Parathyroid adenoma (tissue), 2 donors: Measurements from ENCODE around the gene LY6G6C.
A peak's percentile ranks its signal among the peaks of the same experiment; 100 is the strongest.

Experiments used
- H2AFZ ChIP-seq: fragments of 300-600 bp; sonication (generic); one replicate; pipeline ENCODE4 v1.7.0; 2017; ENCODE audit warnings: antibody characterized with exemption, mild to moderate bottlenecking
- H3K27ac ChIP-seq: fragments of 300-600 bp; sonication (generic); one replicate; pipeline ENCODE4 v1.7.0; 2017
- H3K27me3 ChIP-seq: fragments of 300-600 bp; sonication (generic); one replicate; pipeline ENCODE4 v1.7.0; 2017; ENCODE audit warnings: low read length; ENCODE audit not compliant: control insufficient read depth, insufficient read depth
- H3K36me3 ChIP-seq: fragments of 300-600 bp; sonication (generic); one replicate; pipeline ENCODE4 v1.7.0; 2017; ENCODE audit warnings: low read length; ENCODE audit not compliant: control insufficient read depth, insufficient read depth
- H3K4me1 ChIP-seq: fragments of 300-600 bp; sonication (generic); one replicate; pipeline ENCODE4 v1.7.0; 2017; ENCODE audit warnings: control low read depth
- H3K4me2 ChIP-seq: fragments of 300-600 bp; sonication (generic); one replicate; pipeline ENCODE4 v1.7.0; 2017; ENCODE audit warnings: low read length
- H3K4me3 ChIP-seq: fragments of 300-600 bp; sonication (generic); one replicate; pipeline ENCODE4 v1.7.0; 2017; ENCODE audit warnings: low read depth, low read length
- H3K79me2 ChIP-seq: fragments of 300-600 bp; sonication (generic); one replicate; pipeline ENCODE4 v1.7.0; 2017; ENCODE audit warnings: control low read depth
- H3K9ac ChIP-seq: fragments of 300-600 bp; sonication (generic); one replicate; pipeline ENCODE4 v1.7.0; 2017; ENCODE audit warnings: mild to moderate bottlenecking
- H3K9me3 ChIP-seq: fragments of 300-600 bp; sonication (generic); one replicate; pipeline ENCODE4 v1.7.0; 2017; ENCODE audit warnings: low read length; ENCODE audit not compliant: control insufficient read depth
- CTCF ChIP-seq: fragments of 300-600 bp; sonication (generic); IDR thresholded peaks from one replicate; pipeline ENCODE4 v1.7.0; 2017; ENCODE audit warnings: antibody characterized with exemption, mild to moderate bottlenecking
- donor health status: primary hyperparathyroidism.

The LY6G6C gene

GRCh38 chr6:31687860-31688693 lies 33.5 kb downstream of the LY6G6C start:
- no peak for TF ChIP-seq CTCF
- Histone ChIP-seq H2AFZ (no peak overlapping the region), H3K4me2 (no peak overlapping the region), H3K4me1 (no peaks in the 10 kb centered on the region), H3K4me3 (no peak overlapping the region), H3K9ac (no peak overlapping the region), H3K9me3 (no peaks in the 10 kb centered on the region), H3K27me3 (no peaks in the 10 kb centered on the region), H3K79me2 (no peaks in the 10 kb centered on the region), H3K27ac (no peak overlapping the region), H3K36me3 (no peaks in the 10 kb centered on the region)

- Histone ChIP-seq H3K9ac (no peak overlapping the region), H2AFZ (no peak overlapping the region), H3K4me2 (no peak overlapping the region), H3K79me2 (no peaks in the 10 kb centered on the region), H3K4me3 (no peak overlapping the region), H3K9me3 (no peaks in the 10 kb centered on the region), H3K36me3 (no peaks in the 10 kb centered on the region), H3K4me1 (no peaks in the 10 kb centered on the region), H3K27ac (no peak overlapping the region), H3K27me3 (no peaks in the 10 kb centered on the region)
- TF ChIP-seq CTCF, result no peak
These were observed 34.2 kb downstream of the LY6G6C start for GRCh38 chr6:31687321-31687720.

- Histone ChIP-seq H3K27me3 (no peaks in the 10 kb centered on the region), H3K4me1 (no peaks in the 10 kb centered on the region), H2AFZ (no peak overlapping the region), H3K36me3 (no peaks in the 10 kb centered on the region), H3K9ac (no peak overlapping the region), H3K4me2 (no peak overlapping the region), H3K9me3 (no peaks in the 10 kb centered on the region), H3K27ac (no peak overlapping the region), H3K79me2 (no peaks in the 10 kb centered on the region), H3K4me3 (no peak overlapping the region)
- TF ChIP-seq CTCF, result no peak
These were observed 35.1 kb downstream of the LY6G6C start for GRCh38 chr6:31686483-31686882.

GRCh38 chr6:31683591-31683990 lies 38.0 kb downstream of the LY6G6C start:
- H3K4me3 ChIP-seq, result peak overlapping the region; percentile 60
- H3K36me3 ChIP-seq, result no peaks in the 10 kb centered on the region
- H3K27me3 ChIP-seq, result no peaks in the 10 kb centered on the region
- no peaks in the 10 kb centered on the region for H3K79me2 ChIP-seq
- no peaks in the 10 kb centered on the region for H3K9me3 ChIP-seq
- TF ChIP-seq CTCF, result no peak
- H3K4me1 ChIP-seq, result peaks cover 9% of the 10 kb centered on the region
- H3K27ac ChIP-seq, result peak overlapping the region; percentile 66
- H2AFZ ChIP-seq, result peak overlapping the region; percentile 82
- H3K9ac ChIP-seq, result no peak overlapping the region
- H3K4me2 ChIP-seq, result peak overlapping the region; percentile 47
